ENCODE results near the gene PTTG1IP2.

DNA sequence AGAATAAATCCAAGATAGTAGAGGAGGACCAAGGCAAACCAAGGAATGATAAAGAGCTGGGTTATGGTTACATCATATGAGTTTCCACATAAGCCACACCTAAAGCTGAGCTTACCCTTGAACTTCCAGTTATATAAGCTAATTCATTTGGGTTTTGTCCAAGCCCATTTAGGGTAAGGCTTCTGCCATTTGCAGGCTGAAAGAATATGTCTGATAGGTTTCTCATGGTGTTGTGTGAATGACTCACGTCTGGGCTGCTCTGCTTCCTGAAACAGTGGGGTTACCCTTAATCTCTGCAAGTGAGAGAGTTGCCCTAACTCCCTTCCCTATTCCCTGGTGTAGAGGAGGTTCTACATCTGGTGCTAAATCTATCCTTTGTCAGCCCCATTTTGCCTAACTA, 60.8 kb downstream of the PTTG1IP2 start:
- TF ChIP-seq, protein P1, sequence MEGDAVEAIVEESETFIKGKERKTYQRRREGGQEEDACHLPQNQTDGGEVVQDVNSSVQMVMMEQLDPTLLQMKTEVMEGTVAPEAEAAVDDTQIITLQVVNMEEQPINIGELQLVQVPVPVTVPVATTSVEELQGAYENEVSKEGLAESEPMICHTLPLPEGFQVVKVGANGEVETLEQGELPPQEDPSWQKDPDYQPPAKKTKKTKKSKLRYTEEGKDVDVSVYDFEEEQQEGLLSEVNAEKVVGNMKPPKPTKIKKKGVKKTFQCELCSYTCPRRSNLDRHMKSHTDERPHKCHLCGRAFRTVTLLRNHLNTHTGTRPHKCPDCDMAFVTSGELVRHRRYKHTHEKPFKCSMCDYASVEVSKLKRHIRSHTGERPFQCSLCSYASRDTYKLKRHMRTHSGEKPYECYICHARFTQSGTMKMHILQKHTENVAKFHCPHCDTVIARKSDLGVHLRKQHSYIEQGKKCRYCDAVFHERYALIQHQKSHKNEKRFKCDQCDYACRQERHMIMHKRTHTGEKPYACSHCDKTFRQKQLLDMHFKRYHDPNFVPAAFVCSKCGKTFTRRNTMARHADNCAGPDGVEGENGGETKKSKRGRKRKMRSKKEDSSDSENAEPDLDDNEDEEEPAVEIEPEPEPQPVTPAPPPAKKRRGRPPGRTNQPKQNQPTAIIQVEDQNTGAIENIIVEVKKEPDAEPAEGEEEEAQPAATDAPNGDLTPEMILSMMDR (IDR thresholded peaks at IDR 0.05) = no peak
- no peak for TF ChIP-seq POLR2A (IDR thresholded peaks at IDR 0.05)

All from lower leg skin (tissue), 3 donors.